ENCODE measurements around the gene SACS. TPM values are rescaled to one million over a fixed set of nuclear protein-coding genes. Genes with fewer than 3 reads are reported as not detected.

SACS gene
- total and polyA plus RNA-seq, 2 of the 8 experiments (the other 6 are each of a cell fraction or from before 2014, with no cell fraction given) = 11.0 to 54.2 TPM

GRCh38 chr13:23384111-23384510 lies 49.4 kb downstream of the SACS start (continued):
- TF ChIP-seq, protein P1, sequence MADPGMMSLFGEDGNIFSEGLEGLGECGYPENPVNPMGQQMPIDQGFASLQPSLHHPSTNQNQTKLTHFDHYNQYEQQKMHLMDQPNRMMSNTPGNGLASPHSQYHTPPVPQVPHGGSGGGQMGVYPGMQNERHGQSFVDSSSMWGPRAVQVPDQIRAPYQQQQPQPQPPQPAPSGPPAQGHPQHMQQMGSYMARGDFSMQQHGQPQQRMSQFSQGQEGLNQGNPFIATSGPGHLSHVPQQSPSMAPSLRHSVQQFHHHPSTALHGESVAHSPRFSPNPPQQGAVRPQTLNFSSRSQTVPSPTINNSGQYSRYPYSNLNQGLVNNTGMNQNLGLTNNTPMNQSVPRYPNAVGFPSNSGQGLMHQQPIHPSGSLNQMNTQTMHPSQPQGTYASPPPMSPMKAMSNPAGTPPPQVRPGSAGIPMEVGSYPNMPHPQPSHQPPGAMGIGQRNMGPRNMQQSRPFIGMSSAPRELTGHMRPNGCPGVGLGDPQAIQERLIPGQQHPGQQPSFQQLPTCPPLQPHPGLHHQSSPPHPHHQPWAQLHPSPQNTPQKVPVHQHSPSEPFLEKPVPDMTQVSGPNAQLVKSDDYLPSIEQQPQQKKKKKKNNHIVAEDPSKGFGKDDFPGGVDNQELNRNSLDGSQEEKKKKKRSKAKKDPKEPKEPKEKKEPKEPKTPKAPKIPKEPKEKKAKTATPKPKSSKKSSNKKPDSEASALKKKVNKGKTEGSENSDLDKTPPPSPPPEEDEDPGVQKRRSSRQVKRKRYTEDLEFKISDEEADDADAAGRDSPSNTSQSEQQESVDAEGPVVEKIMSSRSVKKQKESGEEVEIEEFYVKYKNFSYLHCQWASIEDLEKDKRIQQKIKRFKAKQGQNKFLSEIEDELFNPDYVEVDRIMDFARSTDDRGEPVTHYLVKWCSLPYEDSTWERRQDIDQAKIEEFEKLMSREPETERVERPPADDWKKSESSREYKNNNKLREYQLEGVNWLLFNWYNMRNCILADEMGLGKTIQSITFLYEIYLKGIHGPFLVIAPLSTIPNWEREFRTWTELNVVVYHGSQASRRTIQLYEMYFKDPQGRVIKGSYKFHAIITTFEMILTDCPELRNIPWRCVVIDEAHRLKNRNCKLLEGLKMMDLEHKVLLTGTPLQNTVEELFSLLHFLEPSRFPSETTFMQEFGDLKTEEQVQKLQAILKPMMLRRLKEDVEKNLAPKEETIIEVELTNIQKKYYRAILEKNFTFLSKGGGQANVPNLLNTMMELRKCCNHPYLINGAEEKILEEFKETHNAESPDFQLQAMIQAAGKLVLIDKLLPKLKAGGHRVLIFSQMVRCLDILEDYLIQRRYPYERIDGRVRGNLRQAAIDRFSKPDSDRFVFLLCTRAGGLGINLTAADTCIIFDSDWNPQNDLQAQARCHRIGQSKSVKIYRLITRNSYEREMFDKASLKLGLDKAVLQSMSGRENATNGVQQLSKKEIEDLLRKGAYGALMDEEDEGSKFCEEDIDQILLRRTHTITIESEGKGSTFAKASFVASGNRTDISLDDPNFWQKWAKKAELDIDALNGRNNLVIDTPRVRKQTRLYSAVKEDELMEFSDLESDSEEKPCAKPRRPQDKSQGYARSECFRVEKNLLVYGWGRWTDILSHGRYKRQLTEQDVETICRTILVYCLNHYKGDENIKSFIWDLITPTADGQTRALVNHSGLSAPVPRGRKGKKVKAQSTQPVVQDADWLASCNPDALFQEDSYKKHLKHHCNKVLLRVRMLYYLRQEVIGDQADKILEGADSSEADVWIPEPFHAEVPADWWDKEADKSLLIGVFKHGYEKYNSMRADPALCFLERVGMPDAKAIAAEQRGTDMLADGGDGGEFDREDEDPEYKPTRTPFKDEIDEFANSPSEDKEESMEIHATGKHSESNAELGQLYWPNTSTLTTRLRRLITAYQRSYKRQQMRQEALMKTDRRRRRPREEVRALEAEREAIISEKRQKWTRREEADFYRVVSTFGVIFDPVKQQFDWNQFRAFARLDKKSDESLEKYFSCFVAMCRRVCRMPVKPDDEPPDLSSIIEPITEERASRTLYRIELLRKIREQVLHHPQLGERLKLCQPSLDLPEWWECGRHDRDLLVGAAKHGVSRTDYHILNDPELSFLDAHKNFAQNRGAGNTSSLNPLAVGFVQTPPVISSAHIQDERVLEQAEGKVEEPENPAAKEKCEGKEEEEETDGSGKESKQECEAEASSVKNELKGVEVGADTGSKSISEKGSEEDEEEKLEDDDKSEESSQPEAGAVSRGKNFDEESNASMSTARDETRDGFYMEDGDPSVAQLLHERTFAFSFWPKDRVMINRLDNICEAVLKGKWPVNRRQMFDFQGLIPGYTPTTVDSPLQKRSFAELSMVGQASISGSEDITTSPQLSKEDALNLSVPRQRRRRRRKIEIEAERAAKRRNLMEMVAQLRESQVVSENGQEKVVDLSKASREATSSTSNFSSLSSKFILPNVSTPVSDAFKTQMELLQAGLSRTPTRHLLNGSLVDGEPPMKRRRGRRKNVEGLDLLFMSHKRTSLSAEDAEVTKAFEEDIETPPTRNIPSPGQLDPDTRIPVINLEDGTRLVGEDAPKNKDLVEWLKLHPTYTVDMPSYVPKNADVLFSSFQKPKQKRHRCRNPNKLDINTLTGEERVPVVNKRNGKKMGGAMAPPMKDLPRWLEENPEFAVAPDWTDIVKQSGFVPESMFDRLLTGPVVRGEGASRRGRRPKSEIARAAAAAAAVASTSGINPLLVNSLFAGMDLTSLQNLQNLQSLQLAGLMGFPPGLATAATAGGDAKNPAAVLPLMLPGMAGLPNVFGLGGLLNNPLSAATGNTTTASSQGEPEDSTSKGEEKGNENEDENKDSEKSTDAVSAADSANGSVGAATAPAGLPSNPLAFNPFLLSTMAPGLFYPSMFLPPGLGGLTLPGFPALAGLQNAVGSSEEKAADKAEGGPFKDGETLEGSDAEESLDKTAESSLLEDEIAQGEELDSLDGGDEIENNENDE (IDR thresholded peaks at IDR 0.05; ENCODE audit: insufficient replicate concordance, low read length) = no peak
- TF ChIP-seq SIN3A (conservative IDR thresholded peaks at IDR 0.05 in 1 of 2, IDR thresholded peaks at IDR 0.05 in 1 of 2; ENCODE audit: low read depth in 1 of 2, low read length in 2 of 2) (no peak), MAFK (IDR thresholded peaks at IDR 0.05; ENCODE audit: low read depth, low read length) (no peak), GABPA (IDR thresholded peaks at IDR 0.05; ENCODE audit: borderline replicate concordance, insufficient read depth, low read length) (no peak), HDAC2 (IDR thresholded peaks at IDR 0.05; ENCODE audit: borderline replicate concordance in 1 of 2, low read depth in 2 of 2, low read length in 2 of 2) (no peak)

Data from H1 (cell line).